Right kidney (tissue), 9 donors: Measurements from ENCODE around the gene SERPINB10.

ENCODE experiments used
- DNase-seq: peaks from one replicate; pipeline ENCODE4 v3.0.0-alpha.2; 2016
- long read RNA-seq, 8 donors: transcript quantifications; one replicate each; lab custom pipeline, GENCODE V29; 2026

SERPINB10 gene
- long read RNA-seq, donor 1: 0 reads
- long read RNA-seq, donor 2: 0 reads
- long read RNA-seq, donor 3: 0 reads
- long read RNA-seq, donor 4: 0 reads
- long read RNA-seq, donor 5: 0 reads
- long read RNA-seq, donor 6: 0 reads
- long read RNA-seq, donor 7: 0 reads
- long read RNA-seq, donor 8: 0 reads

GRCh38 chr18:63907664-63908063 lies at the start of gene SERPINB10:
Gene SERPINB10, plus strand, starts transcription at chr18:63907958. Its CDS starts 7,553 bp downstream, at chr18:63915511.
- DNase-seq: no peak

- no peak for DNase-seq
Measured at GRCh38 chr18:63858456-63858855, 49.3 kb upstream of the SERPINB10 start.

DNA sequence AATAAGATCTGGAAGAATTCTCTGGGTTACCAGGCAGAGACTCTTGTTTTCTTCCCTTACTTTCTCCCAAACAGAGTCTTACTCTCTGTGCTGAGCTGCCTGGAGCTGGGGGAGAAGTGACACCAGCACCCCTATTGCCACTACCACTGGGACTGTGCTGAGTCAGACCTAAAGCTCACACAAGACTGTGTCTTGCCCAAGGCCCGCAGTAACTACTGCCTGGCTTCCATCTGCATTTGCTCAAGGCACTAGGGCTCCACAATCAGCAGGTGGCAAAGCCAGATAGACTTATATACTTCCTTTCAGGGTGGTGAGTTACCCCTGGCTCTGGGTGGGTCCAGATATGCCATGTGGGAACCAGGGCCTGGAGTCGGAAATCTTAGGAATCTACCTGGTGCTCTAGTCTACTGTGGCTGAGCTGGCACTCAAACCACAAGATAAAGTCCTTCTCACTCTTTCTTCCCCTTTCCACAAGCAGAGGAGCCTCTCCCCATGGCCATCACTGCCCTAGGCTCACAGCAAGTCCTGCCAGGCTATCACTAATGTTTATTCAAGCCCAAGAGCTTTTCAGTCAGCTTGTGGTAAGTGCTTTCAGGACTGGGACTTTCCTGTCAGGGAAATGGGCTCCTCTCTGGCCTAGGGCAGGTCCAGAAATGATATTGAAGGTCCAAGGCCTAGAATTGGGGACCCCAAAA lies 47.8 kb upstream of the SERPINB10 start:
- no peak for DNase-seq

GRCh38 chr18:63860531-63860930 lies 47.2 kb upstream of the SERPINB10 start:
- no peak for DNase-seq

GRCh38 chr18:63867368-63868125 lies 40.2 kb upstream of the SERPINB10 start:
- no peak for DNase-seq

DNA sequence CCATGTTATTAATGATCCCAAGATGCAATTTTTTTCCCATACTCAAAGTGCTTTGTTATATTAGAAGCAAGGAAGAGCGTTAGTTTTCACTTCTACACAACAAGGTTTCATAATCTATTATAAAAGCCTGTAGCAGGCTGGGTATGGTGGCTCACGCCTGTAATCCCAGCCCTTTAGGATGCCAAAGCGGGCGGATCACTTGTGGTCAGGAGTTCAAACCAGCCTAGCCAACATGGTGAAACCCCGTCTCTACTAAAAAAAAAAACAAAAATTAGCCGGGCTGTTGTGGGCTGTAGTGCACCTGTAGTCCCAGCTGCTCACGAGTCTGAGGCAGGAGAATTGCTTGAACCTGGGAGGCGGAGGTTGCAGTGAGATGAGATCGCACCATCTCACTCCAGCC lies 39.2 kb upstream of the SERPINB10 start:
- no peak for DNase-seq

GRCh38 chr18:63869374-63869773 lies 38.4 kb upstream of the SERPINB10 start:
- DNase-seq: no peak

DNA sequence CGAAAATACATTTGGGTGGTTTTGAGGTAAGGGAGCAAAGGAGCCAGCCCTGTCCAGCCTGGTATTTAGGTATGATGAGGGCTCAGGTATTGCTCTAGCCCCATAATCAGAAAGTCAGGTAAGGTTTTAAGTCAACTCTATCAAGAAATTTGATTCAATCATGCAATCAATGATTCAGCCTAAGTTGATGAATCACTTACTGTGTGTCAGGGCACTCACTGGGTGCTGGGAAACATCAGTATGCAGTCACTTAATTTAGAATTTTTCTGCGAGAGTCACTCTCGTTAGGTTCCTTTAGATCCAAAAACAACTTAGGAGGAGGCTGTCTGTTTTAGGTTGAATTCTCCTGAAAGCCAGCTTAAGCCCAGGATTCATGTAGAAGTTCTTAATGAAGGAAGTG lies 37.9 kb upstream of the SERPINB10 start:
- DNase-seq: no peak

DNA sequence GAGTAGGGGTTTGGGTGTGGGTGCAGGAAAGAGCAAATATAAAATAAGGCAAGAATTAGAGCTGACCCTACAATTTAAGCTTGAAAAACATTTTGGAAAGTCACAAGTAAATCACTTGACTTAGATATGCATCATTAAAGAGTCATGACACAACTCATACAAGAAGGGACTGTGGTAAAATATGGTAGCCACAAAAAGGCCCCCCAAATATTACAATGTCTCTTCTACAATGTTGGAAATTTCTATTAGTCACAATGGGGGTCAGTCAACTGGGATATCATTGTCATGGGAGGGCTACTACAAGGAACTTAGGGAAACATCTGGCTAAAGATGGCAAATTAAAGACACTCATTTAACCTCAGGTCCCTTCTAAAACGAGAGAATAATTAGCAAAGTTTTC lies 35.9 kb upstream of the SERPINB10 start:
- DNase-seq: no peak

DNA sequence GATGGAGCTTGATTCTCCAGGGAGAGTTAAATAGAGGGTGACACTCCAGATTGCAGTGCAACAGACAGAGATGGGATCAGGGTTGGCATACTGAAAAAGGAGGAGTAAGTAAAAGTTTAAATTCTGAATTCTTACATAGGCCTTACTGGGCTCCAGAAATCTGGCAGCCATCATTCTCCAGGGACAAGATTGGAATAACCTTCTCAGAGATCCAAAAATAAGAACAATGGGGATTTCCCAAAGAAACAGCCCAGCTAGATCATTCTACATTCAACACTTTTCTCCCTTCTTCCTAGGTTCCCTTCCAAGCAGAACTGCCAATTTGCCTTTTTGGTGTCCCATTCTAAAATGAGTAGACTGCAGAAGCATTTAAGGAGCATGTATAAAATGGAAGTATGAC lies 35.2 kb upstream of the SERPINB10 start:
- no peak for DNase-seq

DNA sequence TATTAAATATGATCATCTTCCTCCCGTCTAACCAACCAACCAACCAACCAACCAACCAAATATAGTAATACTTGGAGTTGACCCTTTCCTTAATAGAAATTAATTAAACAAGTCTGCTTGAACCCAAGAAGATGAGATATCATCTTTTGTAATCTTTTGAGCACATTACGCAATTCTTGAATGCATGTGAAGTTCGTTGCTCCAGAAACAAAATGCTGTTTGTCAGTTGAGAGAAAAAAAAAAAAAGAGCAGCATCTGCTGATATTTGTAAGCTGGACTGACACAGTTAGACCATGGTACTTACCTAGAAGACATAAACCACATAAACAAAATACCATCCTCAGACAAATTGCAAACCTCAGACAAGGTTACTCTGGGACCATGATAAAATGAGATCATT lies 29.4 kb upstream of the SERPINB10 start:
- no peak for DNase-seq

DNA sequence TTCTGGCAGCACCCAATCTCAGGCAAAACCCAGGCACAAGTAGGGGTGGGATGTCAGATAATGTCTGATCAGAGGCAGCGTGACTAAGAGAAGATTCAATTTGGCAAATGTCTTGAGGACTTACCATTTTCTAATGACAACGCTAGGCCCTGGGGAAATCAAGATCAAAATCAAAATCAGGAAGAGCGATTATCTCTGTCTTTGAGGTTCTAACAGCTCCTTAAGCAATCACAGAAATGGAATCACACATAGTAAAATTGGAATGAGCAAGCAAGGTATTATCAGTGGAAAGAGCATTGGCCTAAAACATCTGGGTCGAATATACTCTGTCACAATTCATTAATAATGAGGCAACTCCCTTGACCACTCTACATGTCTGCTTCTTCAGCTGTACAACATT lies 28.8 kb upstream of the SERPINB10 start:
- DNase-seq: no peak

- no peak for DNase-seq
Measured at GRCh38 chr18:63879709-63880108, 28.0 kb upstream of the SERPINB10 start.

GRCh38 chr18:63881851-63882250 lies 25.9 kb upstream of the SERPINB10 start:
- no peak for DNase-seq

- no peak for DNase-seq
Measured at GRCh38 chr18:63882333-63883141, 25.2 kb upstream of the SERPINB10 start.

- DNase-seq: no peak
Measured at GRCh38 chr18:63883617-63884016, 24.1 kb upstream of the SERPINB10 start.

DNA sequence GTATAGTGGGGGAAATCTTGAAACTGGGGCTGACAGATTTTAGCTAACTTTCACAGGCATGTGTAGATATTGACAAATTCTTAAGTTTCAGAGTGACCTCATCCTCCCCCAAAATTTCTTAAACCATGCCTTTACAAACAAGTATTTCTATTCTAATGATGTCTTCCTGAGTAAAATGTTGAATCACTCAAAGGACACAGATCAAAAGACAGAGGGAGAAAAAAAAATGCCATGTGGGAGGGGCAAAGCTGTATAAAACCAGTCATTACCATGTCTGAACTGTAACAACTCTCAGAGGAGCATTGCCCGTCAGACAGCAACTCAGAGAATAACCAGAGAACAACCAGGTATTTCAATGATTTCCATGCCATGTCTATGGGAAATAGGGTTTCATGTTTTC lies 20.3 kb upstream of the SERPINB10 start, which contains the start of gene SERPINB2:
SERPINB2 (plus strand) TSS at position 282 of the 400 bp plus-strand sequence. CDS start 3,740 bp downstream, outside the sequence.
- DNase-seq: no peak

DNA sequence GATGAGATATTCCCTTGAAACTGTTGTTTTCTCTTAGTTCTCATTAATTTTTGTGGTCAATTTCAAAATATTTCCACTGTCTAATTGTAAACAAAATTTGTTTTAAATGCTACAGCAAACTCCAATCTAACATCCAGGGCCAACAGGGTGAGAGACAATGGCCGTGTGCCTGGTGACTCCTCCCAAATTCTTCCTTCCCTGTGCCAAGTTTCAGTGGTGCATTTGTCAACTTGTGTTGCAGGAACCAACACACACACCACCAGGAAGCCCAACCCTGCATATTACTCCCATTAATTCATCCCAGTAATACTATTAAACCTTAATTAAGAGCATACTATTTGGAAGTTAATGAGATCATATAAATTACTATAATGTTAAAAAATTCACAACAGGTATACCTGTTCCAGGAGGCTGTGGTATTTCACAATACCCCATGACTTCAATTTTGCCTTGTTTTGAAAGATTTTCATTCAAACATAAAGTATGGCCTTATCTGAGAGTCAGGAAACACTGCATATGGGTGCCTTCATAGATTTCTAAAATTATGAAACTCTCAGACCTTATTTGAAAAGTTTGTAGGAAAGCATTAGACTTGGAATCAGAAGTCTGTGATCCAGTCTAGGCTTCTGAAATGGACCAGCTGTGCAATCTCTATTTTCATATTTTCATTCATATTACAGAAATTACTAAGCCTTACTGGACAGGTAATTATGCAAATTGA lies 19.1 kb upstream of the SERPINB10 start:
- DNase-seq: no peak

DNA sequence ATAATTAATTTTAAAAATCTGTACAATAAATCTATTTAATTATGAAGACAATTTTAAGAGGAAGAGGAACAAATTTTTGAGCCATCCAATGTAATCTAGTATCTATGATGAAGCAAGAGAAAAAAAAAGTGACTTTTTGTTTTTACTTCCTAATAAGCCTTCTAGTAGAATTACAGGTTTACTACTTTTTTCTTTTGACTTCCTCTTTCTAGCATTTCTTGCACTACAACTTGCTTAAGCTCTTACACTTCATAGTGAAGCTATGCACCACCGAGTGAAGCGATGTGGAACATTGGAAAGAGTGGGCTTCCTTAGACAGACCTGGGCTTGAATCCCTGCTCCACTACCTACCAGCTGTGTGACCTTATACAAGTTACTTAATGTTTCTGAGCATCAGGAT lies 18.1 kb upstream of the SERPINB10 start:
- DNase-seq: no peak

DNA sequence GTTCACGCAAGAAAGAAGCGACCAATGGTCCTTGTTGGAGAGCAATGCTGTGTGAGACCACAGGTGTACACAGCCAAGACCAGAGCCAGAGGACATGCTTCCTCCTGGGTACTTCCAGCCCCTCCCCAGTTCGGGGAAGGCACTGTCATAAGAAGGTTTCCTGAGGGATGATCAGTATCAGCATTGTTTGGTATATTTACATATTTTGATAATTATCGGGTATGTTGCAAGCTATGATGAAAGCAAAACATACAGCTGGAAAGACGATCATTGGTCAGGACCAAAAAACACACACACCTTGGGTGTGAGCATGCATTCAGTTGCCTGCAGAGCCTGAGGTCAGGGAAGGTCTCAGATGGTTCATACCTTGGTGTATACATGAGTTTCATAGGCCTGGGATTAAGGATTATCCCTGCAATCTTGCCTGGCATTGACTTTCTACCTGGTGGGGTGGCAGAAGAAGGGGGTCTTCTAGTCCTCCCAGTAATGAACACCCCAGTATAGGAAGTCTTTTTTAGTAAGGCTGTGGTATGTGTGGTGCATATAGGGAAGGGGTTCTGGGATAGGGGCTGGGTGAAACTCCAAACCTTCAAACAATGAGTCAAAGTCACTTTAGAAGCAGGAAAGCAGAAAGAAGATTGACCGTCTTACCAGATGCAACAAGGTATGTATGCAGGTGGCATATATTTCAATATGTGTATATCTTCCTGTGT lies 17.4 kb upstream of the SERPINB10 start:
- DNase-seq: no peak

GRCh38 chr18:63890950-63891304 lies 16.8 kb upstream of the SERPINB10 start:
- no peak for DNase-seq
